HG03575 (cell line): Measurements from ENCODE around the gene MICU2.

Source experiments
- ATAC-seq: cut with Tn5 transposase; IDR thresholded peaks from one replicate; pipeline ENCODE4 v1.9.1; 2021; ENCODE audit not compliant: unreplicated experiment, insufficient number of reproducible peaks, low FRiP score; ENCODE audit errors: extremely low read depth

MICU2 gene

GRCh38 chr13:21603531-21604448, at the start of gene MICU2:
MICU2 (minus strand) TSS chr13:21604170; CDS start chr13:21604148, 22 bp downstream.
- peak; percentile 92 for ATAC-seq

GRCh38 chr13:21641629-21642028, 37.7 kb upstream of the MICU2 start:
- no peak for ATAC-seq

GRCh38 chr13:21639561-21639960, 35.6 kb upstream of the MICU2 start:
- no peak for ATAC-seq

GRCh38 chr13:21638319-21639282, 34.6 kb upstream of the MICU2 start:
- no peak for ATAC-seq

- ATAC-seq = no peak
Measured at GRCh38 chr13:21637296-21637695, 33.3 kb upstream of the MICU2 start.

GRCh38 chr13:21636656-21637055, 32.7 kb upstream of the MICU2 start:
- ATAC-seq = no peak

- ATAC-seq = no peak
Measured at GRCh38 chr13:21632196-21632595, 28.2 kb upstream of the MICU2 start.

- no peak for ATAC-seq
Measured at GRCh38 chr13:21625366-21625765, 21.4 kb upstream of the MICU2 start.

- ATAC-seq = no peak
Measured at GRCh38 chr13:21620861-21621260, 16.9 kb upstream of the MICU2 start.

GRCh38 chr13:21619633-21620220, 15.8 kb upstream of the MICU2 start:
- no peak for ATAC-seq

- no peak for ATAC-seq
Measured at GRCh38 chr13:21616880-21617279, 12.9 kb upstream of the MICU2 start.

- no peak for ATAC-seq
Measured at GRCh38 chr13:21616205-21616866, 12.4 kb upstream of the MICU2 start.

GRCh38 chr13:21615427-21615826, 11.5 kb upstream of the MICU2 start:
- ATAC-seq = no peak

GRCh38 chr13:21613791-21614190, 9.8 kb upstream of the MICU2 start:
- ATAC-seq = no peak

- no peak for ATAC-seq
Measured at GRCh38 chr13:21611385-21611784, 7.4 kb upstream of the MICU2 start.

GRCh38 chr13:21610687-21611086, 6.7 kb upstream of the MICU2 start:
- no peak for ATAC-seq

GRCh38 chr13:21608961-21609360, 5.0 kb upstream of the MICU2 start:
- no peak for ATAC-seq

GRCh38 chr13:21606796-21607195, 2.8 kb upstream of the MICU2 start:
- ATAC-seq = no peak

- no peak for ATAC-seq
Measured at GRCh38 chr13:21606251-21606650, 2.3 kb upstream of the MICU2 start.
